Measurements from ENCODE around the gene C17orf78. TPM values are rescaled to one million over a fixed set of nuclear protein-coding genes. Genes with fewer than 3 reads are reported as not detected.
"Not testable (repeated sequence)": the region's sequence is repeated elsewhere in the genome, so short reads cannot be mapped to it uniquely, and the experiment has no call there.

C17orf78 gene
- total RNA-seq, 1 experiment from 2014 or later = not detected

DNA sequence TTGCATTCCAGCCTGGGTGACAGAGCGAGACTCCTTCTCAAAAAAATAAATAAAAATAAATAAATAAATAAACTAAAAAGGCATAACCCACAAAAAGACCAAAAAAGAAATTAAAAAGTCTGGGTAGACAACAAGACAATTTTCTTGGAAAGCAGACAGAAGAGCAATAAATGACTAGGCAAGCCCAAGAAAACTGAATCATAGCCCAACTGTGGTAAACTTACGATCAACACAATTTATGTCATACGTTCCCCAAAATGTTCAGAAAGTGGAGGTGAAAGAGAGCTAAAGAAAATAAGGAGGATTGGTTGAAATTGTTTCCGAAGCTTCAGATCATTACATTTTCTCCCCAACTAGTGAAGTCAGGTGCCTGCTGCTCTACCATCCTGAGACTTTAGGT lies 31.3 kb upstream of the C17orf78 start:
- peaks cover 0 to 4% of the 10 kb centered on the region in 2 experiments; a peak in 1 of 4 replicates for H3K4me1 ChIP-seq (ENCODE audit: control insufficient read depth in 1 of 2, insufficient read depth in 2 of 2, low read length in 2 of 2)
- BruUV-seq (replicated peaks) = no TSS peak

DNA sequence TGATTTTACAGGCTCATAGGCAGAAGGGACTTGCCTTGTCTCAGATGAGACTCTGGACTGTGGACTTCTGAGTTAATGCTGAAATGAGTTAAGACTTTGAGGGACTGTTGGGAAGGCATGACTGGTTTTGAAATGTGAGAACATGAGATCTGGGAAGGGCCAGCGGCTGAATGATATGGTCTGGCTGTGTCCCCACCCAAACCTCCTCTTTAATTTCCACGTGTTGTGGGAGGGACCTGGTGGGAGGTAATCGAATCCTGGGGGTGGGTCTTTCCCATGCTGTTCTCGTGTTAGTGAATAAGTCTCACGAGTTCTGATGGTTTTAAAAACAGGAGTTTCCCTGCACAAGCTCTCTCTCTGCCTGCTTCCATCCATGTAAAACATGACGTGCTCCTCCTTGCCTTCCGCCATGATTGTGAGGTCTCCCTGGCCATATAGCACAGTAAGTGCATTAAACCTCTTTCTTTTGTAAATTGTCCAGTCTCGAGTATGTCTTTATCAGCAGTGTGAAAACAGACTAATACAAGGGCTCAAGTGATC lies 28.9 kb upstream of the C17orf78 start:
- H4K20me1 ChIP-seq (ENCODE audit: insufficient read depth); RAD21 ChIA-PET (ENCODE audit: low non-redundant PET in 1 of 2, low total read pairs in 2 of 2, uncharacterized antibody in 2 of 2, unreplicated experiment in 2 of 2); H3K4me1 ChIP-seq (ENCODE audit: control insufficient read depth in 1 of 2, insufficient read depth in 2 of 2, low read length in 2 of 2); H3K9me3 ChIP-seq (ENCODE audit: control insufficient read depth in 1 of 2, insufficient read depth in 1 of 2, low read depth in 1 of 2, low read length in 2 of 2); H3K27me3 ChIP-seq (ENCODE audit: insufficient read depth, low read length); ATAC-seq; H2AFZ ChIP-seq (ENCODE audit: low read depth, low read length, poor library complexity, severe bottlenecking); H3K9me2 ChIP-seq (ENCODE audit: insufficient read depth); H3K4me2 ChIP-seq (ENCODE audit: low read length); DNase-seq (ENCODE audit: low read depth, low spot score); intact Hi-C loops (cut with micrococcal nuclease); H3K4me3 ChIP-seq (replicated peaks in 1 of 2; ENCODE audit: low read depth in 1 of 2, low read length in 2 of 2); H3K36me3 ChIP-seq (ENCODE audit: control insufficient read depth in 1 of 2, insufficient read depth in 2 of 2, low read length in 2 of 2); H3K9ac ChIP-seq (ENCODE audit: low read length); H3K27ac ChIP-seq (ENCODE audit: low read depth, low read length): not testable (repeated sequence)
- H3K79me2 ChIP-seq (ENCODE audit: insufficient read depth, low read length) = peaks cover 98% of the 10 kb centered on the region
- BruUV-seq (replicated peaks) = TSS peak; percentile 10
- POLR2A ChIA-PET = interaction anchor here (1.3 kb wide), 1 partner anchor 12 kb away, joined by 6 read pairs; no protein-coding TSS in a partner anchor
- CTCF ChIA-PET = interaction anchor here (1.0 kb wide), 1 partner anchor 27 kb away, joined by 3 read pairs; no protein-coding TSS in a partner anchor

More for the DNA sequence above, 31.3 kb upstream of the C17orf78 start:
- no peak for TF ChIP-seq ZFX (IDR thresholded peaks at IDR 0.05)
- TF ChIP-seq, protein P1, sequence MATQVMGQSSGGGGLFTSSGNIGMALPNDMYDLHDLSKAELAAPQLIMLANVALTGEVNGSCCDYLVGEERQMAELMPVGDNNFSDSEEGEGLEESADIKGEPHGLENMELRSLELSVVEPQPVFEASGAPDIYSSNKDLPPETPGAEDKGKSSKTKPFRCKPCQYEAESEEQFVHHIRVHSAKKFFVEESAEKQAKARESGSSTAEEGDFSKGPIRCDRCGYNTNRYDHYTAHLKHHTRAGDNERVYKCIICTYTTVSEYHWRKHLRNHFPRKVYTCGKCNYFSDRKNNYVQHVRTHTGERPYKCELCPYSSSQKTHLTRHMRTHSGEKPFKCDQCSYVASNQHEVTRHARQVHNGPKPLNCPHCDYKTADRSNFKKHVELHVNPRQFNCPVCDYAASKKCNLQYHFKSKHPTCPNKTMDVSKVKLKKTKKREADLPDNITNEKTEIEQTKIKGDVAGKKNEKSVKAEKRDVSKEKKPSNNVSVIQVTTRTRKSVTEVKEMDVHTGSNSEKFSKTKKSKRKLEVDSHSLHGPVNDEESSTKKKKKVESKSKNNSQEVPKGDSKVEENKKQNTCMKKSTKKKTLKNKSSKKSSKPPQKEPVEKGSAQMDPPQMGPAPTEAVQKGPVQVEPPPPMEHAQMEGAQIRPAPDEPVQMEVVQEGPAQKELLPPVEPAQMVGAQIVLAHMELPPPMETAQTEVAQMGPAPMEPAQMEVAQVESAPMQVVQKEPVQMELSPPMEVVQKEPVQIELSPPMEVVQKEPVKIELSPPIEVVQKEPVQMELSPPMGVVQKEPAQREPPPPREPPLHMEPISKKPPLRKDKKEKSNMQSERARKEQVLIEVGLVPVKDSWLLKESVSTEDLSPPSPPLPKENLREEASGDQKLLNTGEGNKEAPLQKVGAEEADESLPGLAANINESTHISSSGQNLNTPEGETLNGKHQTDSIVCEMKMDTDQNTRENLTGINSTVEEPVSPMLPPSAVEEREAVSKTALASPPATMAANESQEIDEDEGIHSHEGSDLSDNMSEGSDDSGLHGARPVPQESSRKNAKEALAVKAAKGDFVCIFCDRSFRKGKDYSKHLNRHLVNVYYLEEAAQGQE (IDR thresholded peaks at IDR 0.05; ENCODE audit: low read depth) = no peak
- TF ChIP-seq, protein P2, sequence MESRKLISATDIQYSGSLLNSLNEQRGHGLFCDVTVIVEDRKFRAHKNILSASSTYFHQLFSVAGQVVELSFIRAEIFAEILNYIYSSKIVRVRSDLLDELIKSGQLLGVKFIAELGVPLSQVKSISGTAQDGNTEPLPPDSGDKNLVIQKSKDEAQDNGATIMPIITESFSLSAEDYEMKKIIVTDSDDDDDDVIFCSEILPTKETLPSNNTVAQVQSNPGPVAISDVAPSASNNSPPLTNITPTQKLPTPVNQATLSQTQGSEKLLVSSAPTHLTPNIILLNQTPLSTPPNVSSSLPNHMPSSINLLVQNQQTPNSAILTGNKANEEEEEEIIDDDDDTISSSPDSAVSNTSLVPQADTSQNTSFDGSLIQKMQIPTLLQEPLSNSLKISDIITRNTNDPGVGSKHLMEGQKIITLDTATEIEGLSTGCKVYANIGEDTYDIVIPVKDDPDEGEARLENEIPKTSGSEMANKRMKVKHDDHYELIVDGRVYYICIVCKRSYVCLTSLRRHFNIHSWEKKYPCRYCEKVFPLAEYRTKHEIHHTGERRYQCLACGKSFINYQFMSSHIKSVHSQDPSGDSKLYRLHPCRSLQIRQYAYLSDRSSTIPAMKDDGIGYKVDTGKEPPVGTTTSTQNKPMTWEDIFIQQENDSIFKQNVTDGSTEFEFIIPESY (IDR thresholded peaks at IDR 0.05; ENCODE audit: extremely low read depth, insufficient replicate concordance, low read length) = no peak
- no peak for TF ChIP-seq TCF7L2 (IDR thresholded peaks at IDR 0.05; ENCODE audit: borderline replicate concordance, extremely low read depth, insufficient read depth, insufficient read length)
- TF ChIP-seq EZH2phosphoT487 (IDR thresholded peaks at IDR 0.05; ENCODE audit: borderline replicate concordance) = no peak
- TF ChIP-seq, protein P3, sequence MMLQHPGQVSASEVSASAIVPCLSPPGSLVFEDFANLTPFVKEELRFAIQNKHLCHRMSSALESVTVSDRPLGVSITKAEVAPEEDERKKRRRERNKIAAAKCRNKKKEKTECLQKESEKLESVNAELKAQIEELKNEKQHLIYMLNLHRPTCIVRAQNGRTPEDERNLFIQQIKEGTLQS (IDR thresholded peaks at IDR 0.05) = no peak
- TF ChIP-seq FOSL1 (IDR thresholded peaks at IDR 0.05; ENCODE audit: low read depth) = no peak
- no peak for TF ChIP-seq YY1 (IDR thresholded peaks at IDR 0.05; ENCODE audit: extremely low read depth, insufficient replicate concordance, low read depth, low read length)
- TF ChIP-seq, protein P4, sequence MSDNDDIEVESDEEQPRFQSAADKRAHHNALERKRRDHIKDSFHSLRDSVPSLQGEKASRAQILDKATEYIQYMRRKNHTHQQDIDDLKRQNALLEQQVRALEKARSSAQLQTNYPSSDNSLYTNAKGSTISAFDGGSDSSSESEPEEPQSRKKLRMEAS (IDR thresholded peaks at IDR 0.05) = no peak
- no peak for TF ChIP-seq SIN3A (IDR thresholded peaks at IDR 0.05; ENCODE audit: low read depth)
- TF ChIP-seq SP1 (IDR thresholded peaks at IDR 0.05; ENCODE audit: low read depth) = no peak
- TF ChIP-seq SRF (IDR thresholded peaks at IDR 0.05; ENCODE audit: low read depth) = no peak
- no peak overlapping the region for H2AFZ ChIP-seq (ENCODE audit: low read depth, low read length, poor library complexity, severe bottlenecking)
- H3K9ac ChIP-seq (ENCODE audit: low read length) = no peak overlapping the region
- ATAC-seq (no peak), DNase-seq (ENCODE audit: low read depth, low spot score) (no peak)
- H3K79me2 ChIP-seq (ENCODE audit: insufficient read depth, low read length) = peaks cover 98% of the 10 kb centered on the region
- no peaks in the 10 kb centered on the region for H3K9me3 ChIP-seq (ENCODE audit: control insufficient read depth in 1 of 2, insufficient read depth in 1 of 2, low read depth in 1 of 2, low read length in 2 of 2)
- H3K4me3 ChIP-seq (replicated peaks in 1 of 2; ENCODE audit: low read depth in 1 of 2, low read length in 2 of 2) = no peak overlapping the region
- no peak overlapping the region for H3K27ac ChIP-seq (ENCODE audit: low read depth, low read length)
- peaks cover 10% of the 10 kb centered on the region for H4K20me1 ChIP-seq (ENCODE audit: insufficient read depth)
- CTCF ChIA-PET = no interaction called here
- H3K36me3 ChIP-seq (ENCODE audit: control insufficient read depth in 1 of 2, insufficient read depth in 2 of 2, low read length in 2 of 2) = peaks cover 0 to 10% of the 10 kb centered on the region in 2 experiments; a peak in 1 of 4 replicates
- intact Hi-C loops (cut with micrococcal nuclease) = no loop called here
- RAD21 ChIA-PET (ENCODE audit: low non-redundant PET in 1 of 2, low total read pairs in 2 of 2, uncharacterized antibody in 2 of 2, unreplicated experiment in 2 of 2) = no interaction called here
- POLR2A ChIA-PET = no interaction called here
- no peak overlapping the region for H3K4me2 ChIP-seq (ENCODE audit: low read length)
- H3K9me2 ChIP-seq (ENCODE audit: insufficient read depth) = no peaks in the 10 kb centered on the region
- no peaks in the 10 kb centered on the region for H3K27me3 ChIP-seq (ENCODE audit: insufficient read depth, low read length)

All from HCT116 (cell line).